GM12874 (cell line): ENCODE measurements around the gene MYO15A.

ENCODE experiments used
- CTCF ChIP-seq: IDR thresholded peaks from 2 replicates; pipeline ENCODE4 v1.5.1; 2011; ENCODE audit warnings: low read depth, mild to moderate bottlenecking, control low read depth, low read length, moderate library complexity; ENCODE audit not compliant: insufficient read depth

The MYO15A gene

GRCh38 chr17:18120461-18121017 is 12.0 kb downstream of the MYO15A start:
- TF ChIP-seq CTCF = no peak

DNA sequence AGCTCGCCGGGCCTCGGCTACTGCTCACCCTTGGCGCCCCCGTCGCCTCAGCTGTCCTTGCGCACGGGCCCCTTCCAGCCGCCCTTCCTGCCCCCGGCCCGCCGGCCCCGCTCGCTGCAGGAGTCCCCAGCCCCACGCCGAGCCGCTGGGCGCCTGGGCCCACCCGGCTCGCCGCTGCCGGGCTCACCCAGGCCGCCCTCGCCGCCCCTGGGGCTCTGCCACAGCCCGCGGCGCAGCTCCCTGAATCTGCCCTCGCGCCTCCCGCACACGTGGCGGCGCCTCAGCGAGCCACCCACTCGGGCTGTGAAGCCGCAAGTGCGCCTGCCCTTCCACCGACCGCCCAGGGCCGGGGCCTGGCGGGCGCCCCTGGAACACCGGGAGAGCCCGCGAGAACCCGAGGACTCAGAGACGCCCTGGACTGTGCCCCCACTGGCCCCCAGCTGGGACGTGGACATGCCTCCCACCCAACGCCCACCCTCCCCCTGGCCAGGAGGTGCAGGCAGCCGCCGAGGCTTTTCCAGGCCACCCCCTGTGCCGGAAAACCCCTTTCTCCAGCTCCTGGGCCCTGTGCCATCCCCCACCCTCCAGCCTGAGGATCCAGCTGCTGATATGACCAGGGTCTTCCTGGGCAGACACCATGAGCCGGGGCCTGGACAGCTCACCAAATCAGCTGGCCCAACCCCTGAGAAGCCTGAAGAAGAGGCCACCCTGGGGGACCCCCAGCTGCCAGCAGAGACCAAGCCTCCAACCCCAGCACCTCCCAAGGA is 12.8 kb downstream of the MYO15A start:
- TF ChIP-seq CTCF = no peak

DNA sequence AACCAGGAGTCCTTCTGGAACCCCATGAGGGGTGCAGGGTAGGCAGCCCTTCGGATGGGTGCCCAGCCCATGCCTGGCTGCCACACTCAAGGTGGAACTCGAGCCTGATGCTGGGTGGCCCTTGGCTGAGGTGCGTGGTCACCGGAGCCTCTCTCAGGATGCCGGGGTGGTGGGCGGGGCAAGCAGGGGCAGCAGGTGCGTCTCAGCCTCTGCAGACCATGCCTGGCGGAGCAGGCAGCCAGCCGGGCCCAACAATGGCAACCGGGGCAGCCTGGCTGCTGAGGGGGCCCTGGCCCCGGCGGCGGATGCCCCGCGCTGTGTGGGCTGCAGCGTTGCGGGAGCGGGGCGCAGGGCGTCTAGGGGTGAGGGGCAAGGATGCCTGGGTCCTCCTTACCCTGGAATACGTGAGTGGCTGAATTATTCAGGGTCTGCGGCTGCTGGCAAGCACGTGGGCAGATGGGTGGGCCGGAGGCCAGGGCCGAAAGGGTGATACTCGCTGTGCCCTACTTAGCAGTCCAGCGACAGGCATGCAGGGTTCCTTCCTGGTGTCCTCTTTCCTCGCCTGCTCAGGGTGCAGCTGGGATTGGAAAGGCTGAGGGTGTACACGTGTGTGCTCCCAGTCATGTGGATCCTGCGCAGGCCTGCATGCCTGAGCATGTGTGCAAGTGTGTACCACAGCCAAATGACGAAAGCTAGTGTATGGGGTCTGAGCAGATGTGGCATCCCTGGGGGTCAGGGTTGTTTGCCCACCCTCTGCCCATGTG is 14.6 kb downstream of the MYO15A start:
- no peak for TF ChIP-seq CTCF

GRCh38 chr17:18124345-18125126 is 16.0 kb downstream of the MYO15A start:
- TF ChIP-seq CTCF = no peak

DNA sequence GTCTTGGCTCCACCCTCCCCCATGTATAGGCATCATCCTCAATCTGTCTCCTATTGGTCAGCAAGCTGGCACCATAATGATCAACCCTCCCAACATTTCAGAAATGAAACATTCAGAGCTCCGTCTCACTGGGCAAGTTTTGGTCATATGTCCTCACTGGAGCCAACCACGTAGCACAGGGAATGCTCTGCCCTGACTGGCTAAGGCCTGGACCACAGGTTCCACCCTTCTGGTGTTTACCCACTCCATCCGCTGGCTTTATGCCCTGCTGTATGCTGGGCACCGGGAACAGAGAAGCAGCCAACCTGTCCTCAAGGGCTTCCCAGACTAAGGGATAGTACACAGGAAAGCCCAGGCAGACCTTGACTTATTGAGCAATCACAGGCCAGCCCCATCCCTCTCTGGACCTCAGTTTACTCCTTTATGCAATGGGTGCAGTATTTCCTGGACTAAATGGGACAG is 20.5 kb downstream of the MYO15A start:
- no peak for TF ChIP-seq CTCF

DNA sequence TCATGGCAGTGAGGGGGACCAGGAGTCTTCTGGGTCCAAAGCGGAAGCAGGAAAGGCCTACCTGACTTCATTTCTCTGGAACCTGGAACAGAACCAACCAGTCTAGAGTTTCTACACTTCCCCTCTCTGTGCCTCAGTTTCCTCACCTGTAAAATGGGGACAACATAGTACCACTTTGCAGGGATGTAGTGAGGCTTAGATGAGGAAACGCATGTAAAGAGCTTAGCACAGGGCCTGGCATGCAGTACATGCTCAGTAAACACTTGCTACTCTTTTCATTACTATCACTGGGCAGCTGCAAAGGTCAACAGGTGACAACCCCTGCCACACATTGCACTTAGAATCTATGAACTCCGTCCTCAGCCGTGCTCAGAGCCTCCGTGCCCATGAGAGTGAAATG is 24.2 kb downstream of the MYO15A start:
- no peak for TF ChIP-seq CTCF

- TF ChIP-seq CTCF = no peak
Measured at GRCh38 chr17:18136357-18136756, 27.8 kb downstream of the MYO15A start.
